Coronary artery (tissue), 2 donors: Measurements from ENCODE around the gene TMIGD2.
A peak's percentile ranks its signal among the peaks of the same experiment; 100 is the strongest.
"Not testable (repeated sequence)": the region's sequence is repeated elsewhere in the genome, so short reads cannot be mapped to it uniquely, and the experiment has no call there.

Source experiments
- DNase-seq: peaks from one replicate; pipeline ENCODE4 v3.0.0-alpha.2; 2017; ENCODE audit warnings: low spot score
- H3K27ac ChIP-seq, 2 donors: fragments of 200-600 bp; sonication (generic); one replicate each; pipeline ENCODE4 v1.5.1; 2016 to 2019
- H3K4me3 ChIP-seq: fragments of 200-600 bp; sonication (generic); 2 replicates; pipeline ENCODE4 v1.5.1; 2016; ENCODE audit warnings: mild to moderate bottlenecking, moderate library complexity
- TF ChIP-seq, protein P1 (sequence below): fragments of 200-600 bp; sonication (generic); IDR thresholded peaks from one replicate; pipeline ENCODE4 v1.5.1; 2019; ENCODE audit warnings: antibody characterized with exemption

TMIGD2 gene

DNA sequence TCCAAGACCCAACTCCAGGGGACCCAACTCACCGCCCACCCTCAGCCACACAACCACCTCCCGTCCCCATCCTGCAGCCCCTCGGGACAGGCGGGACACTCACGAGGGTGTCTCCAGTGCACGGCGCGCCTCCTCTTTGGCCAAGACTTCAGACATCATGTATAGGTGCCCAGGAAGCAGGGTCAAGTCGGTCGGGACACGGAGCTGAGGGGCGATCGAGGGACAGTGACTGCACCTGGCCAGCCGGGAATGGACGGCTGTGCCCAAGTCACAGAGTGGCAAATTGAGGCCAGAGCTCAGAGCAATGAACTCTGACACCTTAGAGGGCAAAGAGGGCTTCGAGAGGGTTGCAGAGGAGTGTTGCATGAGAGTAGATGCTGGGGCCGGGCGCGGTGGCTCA lies 27.7 kb upstream of the TMIGD2 start:
- Histone ChIP-seq H3K4me3 (no peak overlapping the region), H3K27ac (no peak overlapping the region)
- DNase-seq, result no peak
- TF ChIP-seq, protein P1, sequence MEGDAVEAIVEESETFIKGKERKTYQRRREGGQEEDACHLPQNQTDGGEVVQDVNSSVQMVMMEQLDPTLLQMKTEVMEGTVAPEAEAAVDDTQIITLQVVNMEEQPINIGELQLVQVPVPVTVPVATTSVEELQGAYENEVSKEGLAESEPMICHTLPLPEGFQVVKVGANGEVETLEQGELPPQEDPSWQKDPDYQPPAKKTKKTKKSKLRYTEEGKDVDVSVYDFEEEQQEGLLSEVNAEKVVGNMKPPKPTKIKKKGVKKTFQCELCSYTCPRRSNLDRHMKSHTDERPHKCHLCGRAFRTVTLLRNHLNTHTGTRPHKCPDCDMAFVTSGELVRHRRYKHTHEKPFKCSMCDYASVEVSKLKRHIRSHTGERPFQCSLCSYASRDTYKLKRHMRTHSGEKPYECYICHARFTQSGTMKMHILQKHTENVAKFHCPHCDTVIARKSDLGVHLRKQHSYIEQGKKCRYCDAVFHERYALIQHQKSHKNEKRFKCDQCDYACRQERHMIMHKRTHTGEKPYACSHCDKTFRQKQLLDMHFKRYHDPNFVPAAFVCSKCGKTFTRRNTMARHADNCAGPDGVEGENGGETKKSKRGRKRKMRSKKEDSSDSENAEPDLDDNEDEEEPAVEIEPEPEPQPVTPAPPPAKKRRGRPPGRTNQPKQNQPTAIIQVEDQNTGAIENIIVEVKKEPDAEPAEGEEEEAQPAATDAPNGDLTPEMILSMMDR, result no peak

DNA sequence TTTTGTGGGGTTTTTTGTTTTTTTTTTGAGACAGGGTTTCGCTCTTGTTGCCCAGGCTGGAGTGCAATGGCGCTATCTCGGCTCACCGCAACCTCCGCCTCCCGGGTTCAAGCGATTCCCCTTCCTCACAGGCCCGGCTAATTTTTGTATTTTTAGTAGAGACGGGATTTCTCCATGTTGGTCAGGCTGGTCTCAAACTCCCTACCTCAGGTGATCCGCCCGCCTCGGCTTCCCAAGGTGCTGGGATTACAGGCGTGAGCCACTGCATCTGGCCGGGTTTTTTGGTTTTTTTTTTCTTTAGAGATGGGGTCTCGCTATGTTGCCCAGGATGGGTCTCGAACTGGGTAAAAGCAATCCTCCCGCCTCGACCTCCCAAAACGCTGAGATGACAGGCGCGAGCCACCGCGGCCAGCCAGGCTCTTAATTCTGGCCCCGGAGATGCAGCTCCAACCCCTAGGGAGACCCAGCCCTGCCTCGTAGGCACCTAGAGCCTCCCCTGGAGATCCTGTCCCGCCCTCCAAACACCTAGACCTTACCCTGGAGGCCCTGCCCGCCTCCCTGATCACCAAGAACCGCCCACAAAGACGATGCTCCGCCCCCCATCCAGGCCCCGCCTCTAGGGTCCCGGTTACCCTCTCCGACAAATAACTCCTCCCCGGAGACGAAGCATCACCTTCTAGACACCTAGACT lies 26.9 kb upstream of the TMIGD2 start:
- not testable (repeated sequence) for H3K27ac ChIP-seq, DNase-seq
- H3K4me3 ChIP-seq, result peak overlapping the region; percentile 63

DNA sequence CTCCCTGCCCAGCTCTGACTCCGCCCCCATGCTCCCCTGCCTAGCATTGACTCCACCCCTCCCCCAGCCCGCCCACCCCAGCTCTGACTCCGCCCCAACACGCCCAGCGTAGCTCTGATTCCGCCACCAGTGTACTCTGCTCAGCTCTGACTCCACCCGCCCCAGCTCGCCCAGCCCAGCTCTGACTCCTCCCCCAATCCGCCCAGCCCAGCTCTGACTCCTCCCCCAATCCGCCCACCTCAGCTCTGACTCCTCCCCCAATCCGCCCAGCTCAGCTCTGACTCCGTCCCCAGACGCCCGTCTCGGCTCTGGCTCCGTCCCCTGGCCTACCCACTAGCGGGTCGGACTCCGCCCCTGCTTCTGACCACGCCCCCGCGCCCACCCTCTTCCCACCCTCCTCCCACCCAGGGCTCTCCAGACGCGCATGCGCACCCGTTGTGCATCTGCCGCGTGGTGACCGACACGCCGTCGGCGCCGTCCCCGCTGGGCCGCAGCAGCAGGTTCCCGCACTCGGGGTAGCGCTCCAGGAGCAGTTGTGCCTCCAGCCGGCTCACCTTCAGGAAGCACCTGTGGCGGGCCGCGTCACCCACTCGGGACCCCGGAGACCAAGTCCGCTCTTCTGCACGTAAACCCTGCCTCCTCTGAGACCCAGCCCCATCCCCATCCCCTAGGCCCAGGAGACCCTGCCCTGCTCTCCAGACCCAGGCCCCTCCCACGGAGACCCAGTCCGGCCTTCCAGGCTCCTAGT lies 26.2 kb upstream of the TMIGD2 start:
- peak overlapping the region; percentile 63 for H3K4me3 ChIP-seq
- peak; percentile 94 for DNase-seq
- no peak overlapping the region for H3K27ac ChIP-seq
- TF ChIP-seq, protein P1, result no peak

DNA sequence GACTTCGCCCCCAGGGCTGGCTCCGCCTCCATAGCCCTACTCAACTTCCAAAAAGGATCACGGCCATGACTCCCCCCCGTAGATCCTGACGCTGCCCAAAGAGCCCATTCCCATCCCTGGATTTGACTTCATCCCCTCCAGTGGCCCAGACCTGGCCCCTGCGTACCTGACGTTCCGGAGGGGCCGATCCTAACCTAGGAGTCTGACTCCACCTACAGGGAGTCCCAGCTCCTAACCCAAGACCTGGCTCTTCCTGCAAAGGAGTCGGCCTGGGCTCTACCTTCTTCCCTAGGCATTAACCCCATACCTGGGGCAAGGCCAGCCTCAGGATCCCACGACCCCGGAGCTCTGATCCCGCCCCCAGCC lies 25.7 kb upstream of the TMIGD2 start:
- Histone ChIP-seq H3K27ac (no peak overlapping the region), H3K4me3 (peak overlapping the region; percentile 63)
- TF ChIP-seq, protein P1, result no peak
- no peak for DNase-seq

DNA sequence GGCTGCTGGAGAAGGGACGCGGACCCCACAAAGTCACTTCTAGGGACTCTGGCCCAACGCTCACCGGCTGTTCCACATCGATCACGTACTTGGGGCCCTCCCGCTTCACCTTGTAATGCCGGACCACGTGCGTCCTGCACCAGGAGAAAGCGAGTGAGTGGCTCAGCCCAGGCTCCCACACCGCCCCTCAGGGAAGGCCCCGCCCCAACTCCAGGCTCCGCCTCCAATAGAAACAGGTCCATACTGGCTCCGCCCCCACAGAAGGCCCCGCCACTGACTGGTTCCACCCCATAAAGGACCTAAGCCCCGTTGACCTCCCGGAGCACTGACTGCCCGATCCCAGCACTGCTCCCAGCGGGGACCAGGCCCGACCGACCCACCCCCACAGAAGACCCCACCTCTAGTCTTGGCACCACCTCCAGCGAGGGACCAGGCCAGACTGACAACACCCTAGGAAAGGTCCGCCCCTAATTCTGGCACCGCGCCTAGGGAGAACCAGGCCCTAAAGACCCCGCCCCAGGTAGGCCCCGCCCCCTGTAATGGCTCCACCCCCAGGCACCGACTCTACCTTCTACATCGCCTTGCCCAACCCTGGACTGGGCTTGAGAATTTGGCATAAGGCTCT lies 25.2 kb upstream of the TMIGD2 start:
- H3K27ac ChIP-seq, result no peak overlapping the region
- TF ChIP-seq, protein P1, result no peak
- peak; percentile 83 for DNase-seq
- peak overlapping the region; percentile 63 for H3K4me3 ChIP-seq

DNA sequence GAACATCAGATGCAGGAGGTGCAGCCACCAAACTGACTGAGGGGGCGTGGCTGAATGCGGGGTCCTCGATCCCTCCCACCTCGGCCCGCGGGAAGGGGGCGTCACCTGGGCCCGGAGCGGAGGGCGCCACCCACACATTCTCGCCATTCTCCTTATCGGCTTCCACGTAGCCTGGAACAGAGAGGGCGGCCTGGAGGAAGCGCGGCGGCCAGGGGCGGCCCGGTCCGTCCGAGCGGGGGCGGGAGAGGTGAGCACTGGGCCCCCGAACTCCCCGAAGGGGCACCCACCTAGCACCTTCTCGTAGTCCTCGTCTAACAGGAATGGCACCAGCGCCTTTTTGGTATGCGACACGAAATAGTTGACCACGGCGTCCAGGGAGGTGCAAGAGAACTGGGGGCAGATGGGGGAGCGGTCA lies 24.7 kb upstream of the TMIGD2 start:
- no peak for DNase-seq
- peak overlapping the region; percentile 63 for H3K4me3 ChIP-seq
- no peak overlapping the region for H3K27ac ChIP-seq
- TF ChIP-seq, protein P1, result no peak

DNA sequence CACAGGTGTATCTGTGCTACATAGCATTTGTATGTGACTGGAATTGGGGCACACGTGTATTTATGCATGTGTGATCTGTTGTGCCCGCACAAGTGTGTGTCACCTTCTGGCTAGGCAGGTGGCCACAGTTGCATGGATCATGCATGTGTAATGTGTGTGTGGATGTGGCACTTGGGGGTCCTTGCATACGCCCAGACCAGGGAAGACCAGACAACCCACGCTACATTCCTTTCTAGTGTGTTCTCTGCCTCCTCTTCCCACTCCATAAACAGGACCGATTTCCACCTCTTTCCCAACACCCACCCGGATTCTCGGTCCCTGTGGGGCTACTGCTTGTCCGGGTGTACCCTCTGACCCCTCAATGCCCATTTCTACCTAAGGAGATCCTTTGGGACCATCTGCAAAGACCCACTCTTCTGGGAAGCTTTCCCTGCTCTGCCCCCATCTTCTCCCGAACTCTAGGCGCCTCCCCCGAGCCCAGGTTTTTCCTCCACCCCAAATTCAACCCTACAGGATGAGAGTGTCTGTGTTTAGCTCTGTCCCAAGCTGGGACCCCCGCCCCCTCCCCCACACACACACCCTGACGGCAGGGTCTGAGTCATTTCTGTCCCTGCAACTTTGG lies 24.1 kb upstream of the TMIGD2 start:
- no peak for DNase-seq
- H3K27ac ChIP-seq, result no peak overlapping the region
- H3K4me3 ChIP-seq, result peak overlapping the region; percentile 63
- TF ChIP-seq, protein P1, result no peak
